GM18508 (cell line): ENCODE results near the gene PTRH2.

ENCODE experiments used
- ATAC-seq: cut with Tn5 transposase; IDR thresholded peaks from one replicate; pipeline ENCODE4 v1.9.1; 2021; ENCODE audit warnings: moderate number of reproducible peaks; ENCODE audit not compliant: insufficient read depth, unreplicated experiment

Gene PTRH2

DNA sequence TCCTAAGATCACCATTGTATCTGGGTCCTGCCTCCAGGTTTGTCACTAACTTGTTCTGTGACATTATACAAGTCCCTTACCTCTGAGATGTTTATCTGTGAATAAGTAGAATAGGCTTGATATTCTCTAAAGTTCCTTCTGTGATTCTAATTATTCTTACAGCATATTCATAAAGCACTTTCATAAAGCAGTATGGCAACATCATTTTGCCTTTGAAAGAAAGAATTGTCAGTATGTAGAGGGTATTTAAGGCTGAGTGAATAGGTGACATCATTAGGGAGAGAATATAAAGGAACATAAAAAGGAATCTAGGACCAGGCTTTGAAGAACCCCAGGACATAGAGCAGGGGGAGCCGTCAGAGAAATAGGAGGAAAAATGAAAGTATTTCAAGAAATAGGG is 15.8 kb upstream of the PTRH2 start:
- ATAC-seq, result no peak

DNA sequence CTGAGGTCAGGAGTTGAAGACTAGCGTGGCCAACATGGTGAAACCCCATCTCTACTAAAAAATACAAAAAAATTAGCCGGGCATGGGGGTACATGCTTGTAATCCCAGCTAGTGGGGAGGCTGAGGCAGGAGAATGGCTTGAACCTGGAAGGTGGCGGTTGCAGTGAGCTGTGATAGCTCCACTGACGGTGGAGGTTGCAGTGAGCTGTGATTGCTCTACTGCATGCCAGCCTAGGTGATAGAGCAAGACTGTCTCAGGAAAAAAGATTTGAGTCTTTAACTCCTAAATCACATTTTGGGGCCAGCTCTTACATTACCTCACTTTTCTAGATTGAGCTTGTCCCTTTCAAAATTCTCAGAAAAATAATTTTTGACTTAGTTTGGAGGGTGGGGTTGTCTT is 15.4 kb upstream of the PTRH2 start:
- ATAC-seq, result no peak

DNA sequence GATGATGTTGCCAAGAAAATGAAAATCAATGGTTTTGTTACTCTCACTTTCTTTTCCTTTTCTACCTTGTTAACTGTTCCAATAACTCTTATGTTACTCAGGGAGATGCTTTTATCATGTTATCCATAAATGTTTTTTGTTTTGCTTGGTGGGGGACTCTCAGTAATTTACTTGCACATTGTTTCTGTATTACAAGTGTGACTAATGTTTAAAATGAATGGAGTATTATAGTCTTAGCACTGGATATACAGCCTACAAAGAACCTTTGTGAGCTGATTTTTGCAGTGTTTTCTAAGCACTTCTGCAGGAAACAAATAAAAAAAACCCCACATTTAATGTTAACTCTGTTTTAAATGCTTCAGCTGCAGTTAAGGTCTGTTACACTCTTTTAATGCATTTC is 12.3 kb upstream of the PTRH2 start:
- no peak for ATAC-seq

DNA sequence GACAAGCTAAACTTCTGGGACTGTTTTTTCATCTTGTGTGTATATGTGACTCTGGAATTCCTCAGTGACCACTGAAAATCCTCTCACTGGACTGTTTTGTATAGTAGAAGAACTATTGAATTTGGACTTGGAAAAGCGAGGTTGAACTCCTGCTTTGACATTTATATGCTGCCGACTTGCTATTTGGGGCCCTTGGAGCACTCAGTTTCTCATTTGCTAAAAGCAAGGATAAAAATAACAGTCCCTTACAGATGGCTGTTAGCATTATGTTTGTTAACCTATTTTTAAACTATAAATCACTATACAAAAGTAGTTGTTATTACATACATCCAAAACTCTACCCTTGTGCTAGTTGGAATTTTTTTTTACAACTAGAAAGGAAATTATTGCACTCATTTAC is 9.2 kb upstream of the PTRH2 start:
- ATAC-seq, result no peak

DNA sequence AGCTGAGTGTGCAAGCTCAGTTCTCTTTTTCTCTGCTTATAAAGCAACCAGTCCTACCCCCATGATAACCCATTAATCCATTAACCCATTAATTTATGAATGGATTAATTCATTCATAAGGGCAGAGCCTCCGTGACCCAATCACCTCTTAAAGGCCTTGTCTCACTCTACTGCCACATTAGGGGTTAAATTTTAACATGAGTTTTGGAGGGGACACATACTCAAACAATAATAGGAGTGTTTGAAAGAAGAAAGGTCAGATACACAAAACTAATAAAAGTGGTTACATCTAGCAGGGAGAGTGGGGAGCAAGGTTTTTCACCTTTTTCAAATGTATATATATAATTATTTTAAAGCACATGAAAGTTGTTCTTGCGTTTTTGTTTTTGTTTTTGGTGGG is 7.0 kb upstream of the PTRH2 start:
- ATAC-seq, result no peak

DNA sequence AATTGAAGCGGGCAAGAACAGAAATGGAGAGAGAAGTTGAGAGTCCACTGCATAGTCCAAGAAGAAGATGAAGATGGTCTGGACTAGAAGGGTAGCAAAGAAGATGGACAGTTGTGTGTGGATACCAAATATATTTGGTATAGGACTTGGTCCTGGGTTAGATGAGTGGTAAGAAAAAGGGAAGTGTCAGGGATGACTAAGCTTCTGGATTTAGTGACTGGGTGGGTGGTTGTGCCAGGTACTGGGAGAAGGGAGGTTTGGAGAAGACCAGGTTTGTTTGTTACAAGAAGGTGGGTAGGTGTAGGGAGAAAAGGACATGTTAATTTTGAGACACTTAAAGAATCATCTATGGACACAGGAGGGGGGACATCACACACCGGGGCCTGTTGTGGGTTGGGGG is 5.6 kb upstream of the PTRH2 start:
- no peak for ATAC-seq

DNA sequence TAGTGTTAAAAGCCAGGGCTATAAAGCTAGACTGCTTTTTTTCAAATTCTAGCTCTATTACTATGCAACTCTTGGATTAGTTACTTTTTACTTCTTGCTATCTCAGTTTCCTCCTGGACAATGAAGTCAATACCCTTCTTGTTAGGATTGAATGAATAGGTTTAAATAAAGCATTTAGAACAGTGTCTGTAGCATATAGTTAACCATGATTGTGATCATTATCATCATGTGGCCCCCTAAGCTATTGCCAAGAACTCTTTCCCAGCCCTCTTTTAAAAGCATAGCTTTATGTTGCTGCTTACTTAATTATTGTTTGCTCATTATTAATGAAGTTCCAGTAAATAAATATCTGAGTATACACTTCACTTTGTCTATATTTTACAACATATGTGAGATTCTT is 4.7 kb upstream of the PTRH2 start:
- ATAC-seq, result no peak

DNA sequence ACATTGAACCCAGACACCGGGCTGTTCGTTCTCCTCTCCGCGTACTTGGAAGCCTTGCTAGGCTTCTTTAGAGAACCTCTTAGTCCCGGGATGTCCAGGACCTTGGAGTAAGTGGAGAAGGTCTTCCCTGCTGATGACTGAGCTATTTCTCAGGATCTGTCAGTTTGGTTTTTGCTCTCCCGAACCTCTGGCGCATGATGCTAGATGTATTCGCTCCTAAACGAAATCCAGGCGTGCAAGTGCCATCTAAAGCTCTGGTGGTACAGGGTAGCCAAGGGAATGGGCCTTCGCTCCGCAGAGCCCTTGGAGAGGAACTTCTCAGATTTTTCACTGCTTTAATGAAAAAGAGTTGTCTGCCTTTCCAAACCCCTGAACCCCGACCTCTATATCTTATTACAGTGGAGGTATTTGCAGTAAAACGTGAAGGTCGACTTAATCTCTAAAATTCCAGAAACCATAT is 771 bp upstream of the PTRH2 start:
- no peak for ATAC-seq

DNA sequence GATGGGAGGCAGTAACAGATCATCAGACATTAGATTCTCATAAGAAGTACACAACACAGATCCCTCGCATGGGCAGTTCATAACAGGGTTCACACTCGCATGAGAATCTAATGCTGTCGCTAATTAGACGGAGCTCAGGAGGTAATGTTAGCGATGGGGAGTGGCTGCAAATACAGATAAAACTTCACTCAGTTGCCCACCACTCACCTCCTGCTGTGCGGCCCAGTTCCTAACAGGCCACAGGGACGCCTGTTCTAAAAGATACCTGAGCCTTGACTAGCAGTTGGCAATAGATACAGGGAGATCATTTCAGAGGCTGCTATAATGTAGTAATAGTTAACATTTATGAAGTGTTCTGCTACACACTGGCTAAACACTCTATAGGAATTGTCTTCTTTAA is 4.9 kb downstream of the PTRH2 start:
- no peak for ATAC-seq

DNA sequence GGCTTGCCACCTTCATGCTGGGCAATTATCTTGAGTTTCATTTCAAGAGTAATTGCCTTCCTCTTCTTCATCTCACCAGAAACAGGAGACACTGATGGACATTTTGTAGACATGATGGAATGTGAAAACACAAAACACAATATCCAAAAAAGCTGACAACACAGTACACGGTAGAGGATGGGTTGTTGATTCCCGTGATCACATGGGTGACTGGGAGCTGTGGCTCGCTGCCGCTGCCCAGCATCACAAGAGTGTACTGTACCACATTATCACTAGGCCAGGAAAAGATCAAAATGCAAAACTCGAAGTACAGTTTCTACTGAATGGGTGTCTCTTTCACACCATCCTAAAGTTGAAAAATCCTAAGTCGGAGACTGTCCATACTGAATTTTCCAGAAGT is 7.4 kb downstream of the PTRH2 start:
- ATAC-seq, result no peak

DNA sequence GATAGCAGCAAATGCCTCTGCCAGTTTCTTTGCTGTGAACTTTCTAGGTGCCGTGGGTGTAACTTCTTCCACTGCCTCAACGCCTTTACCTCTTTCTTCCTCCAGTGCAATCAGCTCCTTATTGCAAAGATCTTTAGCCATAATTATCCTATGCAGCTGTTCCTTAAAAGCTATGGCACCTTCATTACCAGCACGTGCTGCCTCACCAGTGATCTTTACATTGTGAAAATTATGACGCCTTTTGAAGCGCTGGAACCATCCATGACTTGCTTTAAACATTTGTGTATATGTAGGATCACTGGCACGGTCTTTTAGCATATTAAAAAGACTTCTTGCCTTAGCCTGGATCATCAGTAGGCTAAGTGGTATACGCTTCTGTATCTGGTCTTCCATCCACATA is 8.0 kb downstream of the PTRH2 start:
- ATAC-seq, result no peak

DNA sequence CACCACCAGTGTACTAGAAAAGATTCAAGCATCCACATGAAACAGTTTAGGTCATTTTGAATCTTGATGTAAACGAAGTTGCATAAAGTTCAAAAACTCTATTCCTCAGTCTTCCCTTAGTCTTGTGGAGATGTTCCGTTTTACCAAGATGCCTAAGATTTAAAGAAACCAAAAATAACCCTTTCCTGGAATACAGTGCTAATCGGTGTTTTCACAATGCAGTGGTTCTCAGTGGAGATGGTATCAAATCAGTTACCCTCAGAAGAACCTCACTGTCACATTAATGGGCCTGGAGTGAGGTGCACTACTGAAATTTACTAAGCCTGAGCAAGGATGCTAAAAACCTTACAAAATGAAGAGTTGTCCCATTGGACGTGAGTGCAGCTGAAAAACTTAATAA is 9.1 kb downstream of the PTRH2 start:
- no peak for ATAC-seq

DNA sequence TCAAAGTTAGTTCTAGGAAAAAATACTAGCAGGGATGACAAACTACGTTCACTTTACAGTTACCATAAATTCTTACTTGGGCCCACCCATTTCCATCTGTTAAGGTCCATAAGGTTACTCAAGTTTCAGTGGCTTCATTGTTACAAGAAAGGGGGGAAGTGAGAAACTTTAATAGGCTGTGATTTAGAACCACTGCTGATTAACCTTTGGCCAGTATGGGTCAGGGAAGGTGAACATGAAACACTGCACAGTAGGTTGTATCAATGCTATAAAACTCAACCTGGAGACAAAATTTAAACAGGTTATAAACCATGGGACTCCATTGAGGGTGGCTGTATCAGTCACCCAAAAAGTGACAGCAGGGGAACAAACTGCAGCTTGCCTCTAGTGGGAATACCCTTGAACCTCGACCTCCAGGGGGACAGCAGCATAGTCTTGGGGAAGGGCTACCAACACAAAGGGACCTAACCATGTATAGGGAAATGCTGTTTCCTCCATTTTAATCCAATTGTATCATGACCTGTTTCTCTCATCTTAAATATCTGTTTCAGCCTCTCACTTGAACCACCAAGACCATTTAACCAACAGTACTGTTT is 10.4 kb downstream of the PTRH2 start:
- ATAC-seq, result no peak

DNA sequence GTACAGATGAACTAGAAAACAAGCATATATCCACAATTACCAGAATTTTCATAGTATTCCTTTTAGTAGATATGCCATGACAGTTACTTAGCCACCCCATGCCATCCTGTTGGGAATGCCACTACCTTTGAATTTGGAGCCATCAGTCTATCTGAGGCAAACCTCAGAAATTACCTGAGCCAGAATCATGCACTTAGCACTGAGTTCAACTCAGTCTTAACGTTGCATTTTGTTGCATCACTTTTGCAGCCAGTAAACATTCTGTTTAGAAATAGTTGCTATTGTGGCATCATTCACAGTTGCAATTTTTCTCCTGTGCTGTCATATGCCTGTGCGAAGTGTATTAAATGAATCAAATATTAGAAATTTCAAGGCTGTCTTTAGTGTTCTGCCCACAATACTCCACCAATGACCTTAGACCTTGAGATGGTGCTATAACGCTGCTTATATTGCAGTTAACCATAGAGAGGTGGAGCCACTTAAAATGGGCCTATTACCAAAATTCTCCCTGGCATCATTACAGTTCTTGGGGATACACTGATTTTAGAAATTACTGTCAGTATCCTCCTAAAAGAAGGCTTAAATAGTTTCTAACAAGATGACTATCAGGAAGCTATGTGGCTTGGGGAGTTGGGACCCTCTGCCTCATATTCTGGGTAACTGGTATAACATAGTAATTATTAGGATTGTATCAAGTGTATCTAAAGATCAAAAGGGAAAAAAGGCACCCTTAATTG is 11.1 kb downstream of the PTRH2 start:
- ATAC-seq, result no peak

DNA sequence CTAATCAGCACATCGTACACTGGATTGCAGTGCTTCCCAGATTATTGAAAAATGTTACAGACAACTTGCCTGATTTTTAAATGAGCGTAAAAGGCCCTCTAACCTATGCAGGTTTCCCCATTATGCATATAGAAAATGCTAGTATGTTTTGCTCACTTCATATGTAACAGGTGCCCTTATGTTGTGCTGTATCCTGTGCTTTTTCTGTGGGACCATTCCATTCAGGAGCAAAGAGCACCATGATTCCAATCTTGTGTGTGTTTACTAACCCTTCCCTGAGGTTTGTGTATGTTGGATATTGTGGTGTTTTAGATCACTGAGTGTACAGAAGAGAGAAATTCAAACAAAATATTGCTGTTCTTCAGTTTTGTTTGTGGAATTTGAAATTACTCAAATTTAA is 12.9 kb downstream of the PTRH2 start:
- ATAC-seq, result no peak

DNA sequence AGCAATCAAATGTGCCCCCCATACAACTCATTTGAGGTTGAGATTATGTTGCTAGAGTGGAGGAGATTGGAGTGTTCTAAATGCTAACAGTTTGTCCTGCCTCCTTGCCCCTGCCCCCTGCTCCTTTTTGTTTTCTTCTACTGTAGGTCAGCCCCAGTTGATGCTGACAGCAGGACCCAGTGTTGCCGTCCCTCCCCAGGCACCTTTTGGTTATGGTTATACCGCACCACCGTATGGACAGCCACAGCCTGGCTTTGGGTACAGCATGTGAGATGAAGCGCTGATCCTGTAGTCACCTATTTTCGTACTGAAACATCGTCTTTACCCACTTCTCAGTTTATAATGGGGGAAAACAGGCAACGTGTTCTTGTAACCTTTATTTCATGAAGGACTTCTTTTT is 13.6 kb downstream of the PTRH2 start:
- no peak for ATAC-seq

DNA sequence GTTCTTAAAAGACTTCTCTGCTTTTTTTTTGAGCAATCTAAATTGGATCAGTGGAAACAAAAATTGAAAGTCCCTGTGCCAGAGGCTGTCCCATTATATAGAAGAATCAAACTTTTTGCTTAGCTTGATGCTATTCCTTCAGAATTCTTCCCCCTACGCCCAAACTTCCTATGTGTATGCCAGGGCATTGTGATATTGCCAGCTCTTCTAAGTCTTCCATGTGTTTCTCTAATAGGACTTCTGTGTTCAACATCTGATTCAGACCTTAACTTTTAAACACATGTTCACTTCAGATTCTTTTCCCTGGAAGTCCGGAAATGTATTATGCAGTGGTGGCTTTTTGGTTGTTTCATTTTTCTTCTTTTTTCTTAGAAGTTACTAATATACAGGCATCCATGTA is 18.7 kb downstream of the PTRH2 start:
- no peak for ATAC-seq

DNA sequence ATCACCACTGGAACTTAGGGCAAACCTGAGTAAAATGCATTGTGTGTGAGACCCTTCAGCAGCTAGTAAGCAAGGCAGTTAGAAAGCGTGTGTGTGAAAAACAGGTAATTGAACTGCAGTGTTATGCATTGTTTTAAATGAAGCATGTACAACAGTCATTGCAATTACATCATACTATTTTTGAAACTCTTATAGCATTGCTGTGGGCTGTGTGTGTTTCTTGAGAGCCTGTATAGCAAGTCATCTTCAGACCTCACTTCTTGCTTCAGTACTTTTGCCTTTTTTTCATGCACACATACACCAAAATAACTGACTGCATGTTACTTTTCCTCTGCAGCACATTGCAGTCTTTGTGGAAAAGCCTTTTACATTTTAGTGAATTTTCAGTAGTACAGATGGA is 19.2 kb downstream of the PTRH2 start:
- no peak for ATAC-seq

DNA sequence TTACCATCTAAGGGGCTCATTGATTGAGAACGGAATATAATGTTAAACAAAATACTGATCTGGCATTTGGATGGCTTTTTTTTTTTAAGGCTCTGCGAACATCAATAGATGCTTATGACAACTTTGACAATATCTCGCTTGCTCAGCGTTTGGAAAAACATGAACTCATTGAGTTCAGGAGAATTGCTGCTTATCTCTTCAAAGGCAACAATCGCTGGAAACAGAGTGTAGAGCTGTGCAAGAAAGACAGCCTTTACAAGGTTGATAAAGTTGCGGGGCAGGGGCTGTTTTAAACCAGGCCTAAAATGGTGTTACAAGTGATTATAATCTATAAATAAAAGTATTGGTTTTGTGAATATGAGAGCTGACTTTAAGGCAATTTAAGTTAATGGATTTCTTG is 22.3 kb downstream of the PTRH2 start:
- ATAC-seq, result no peak

DNA sequence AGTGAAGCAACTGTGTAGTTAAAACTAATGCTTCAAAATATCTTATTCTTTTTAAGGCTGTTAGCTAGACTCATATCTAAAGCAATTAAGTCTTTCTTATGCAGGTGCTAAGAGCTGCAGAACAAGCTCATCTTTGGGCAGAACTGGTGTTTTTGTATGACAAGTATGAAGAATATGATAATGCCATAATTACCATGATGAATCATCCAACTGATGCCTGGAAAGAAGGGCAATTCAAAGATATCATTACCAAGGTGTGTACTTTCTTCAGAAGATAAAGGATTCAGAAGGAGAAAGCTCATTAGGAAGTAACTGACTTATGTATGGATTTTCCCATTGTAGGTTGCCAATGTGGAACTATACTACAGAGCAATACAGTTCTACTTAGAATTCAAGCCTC is 23.9 kb downstream of the PTRH2 start:
- no peak for ATAC-seq

DNA sequence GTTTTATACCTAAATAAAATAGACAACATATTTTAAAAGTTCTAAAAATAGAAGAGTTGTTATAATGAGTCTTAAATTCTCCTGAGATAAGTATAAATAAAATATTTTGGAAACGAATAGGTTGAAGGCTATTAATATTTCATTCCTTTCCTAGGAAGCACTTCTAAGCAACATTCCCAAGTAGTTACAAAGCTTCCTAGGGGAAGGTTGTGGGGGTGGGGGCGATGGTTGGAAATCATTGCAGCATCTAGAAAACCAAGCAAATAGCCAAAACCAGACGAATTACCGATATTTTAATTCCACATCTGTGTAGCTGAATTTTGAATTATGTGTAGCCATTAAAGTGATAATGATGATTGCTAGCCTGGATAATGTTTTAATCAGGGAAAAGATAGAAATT is 26.9 kb downstream of the PTRH2 start:
- ATAC-seq, result no peak

DNA sequence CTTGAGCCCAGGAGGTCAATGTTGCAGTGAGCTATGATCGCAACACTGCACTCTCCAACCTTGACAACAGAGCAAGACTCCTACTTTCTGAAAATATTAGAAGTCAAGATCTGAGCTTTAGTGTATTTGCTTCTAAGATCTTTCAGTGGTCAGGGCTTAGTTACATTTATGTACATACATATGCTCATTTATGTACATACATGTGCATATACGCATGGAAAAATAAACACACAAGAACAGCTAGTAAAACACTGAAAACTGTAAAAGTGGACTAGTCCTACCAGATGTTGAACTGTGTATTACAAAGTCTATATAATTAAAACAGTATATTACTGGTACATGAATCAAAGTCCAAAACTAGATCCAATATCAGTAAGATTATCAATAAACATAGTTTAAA is 28.3 kb downstream of the PTRH2 start:
- ATAC-seq, result no peak
